Panc1 (cell line): ENCODE data around the gene CHCHD1.

ENCODE experiments used
- POLR2AphosphoS5 ChIP-seq: IDR thresholded peaks from 2 replicates; pipeline ENCODE4 v1.6.1; 2012; ENCODE audit warnings: mild to moderate bottlenecking, low read depth, low read length, moderate library complexity
- TF ChIP-seq, protein P1 (sequence below), 2 experiments: IDR thresholded peaks; 2 replicates each; pipeline ENCODE4 v1.6.1; 2011 to 2012; ENCODE audit warnings: low read depth in 2 of 2, control low read depth in 1 of 2, low read length in 1 of 2, mild to moderate bottlenecking in 1 of 2, moderate library complexity in 1 of 2; ENCODE audit not compliant: insufficient read depth in 1 of 2

DNA sequence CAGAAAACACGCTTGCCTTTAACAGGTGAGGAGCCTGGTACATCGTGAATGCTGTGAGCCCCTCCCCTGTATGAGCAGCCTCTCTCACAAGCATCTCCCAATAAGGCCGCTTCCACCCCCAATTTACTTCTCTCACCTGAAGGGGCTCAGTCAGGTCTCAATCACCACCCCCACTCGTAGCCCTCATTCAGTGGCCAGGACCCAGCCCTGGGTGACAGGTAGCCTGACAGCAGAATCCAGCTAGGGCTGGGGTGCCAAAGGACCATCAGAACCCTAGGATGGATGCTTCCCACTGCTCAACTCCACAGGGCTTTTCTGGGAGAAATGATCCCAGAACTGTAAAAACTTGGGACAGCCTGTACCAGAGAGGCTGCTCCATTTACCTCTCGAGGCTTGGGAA is 36.0 kb downstream of the CHCHD1 start:
- no peak for TF ChIP-seq POLR2AphosphoS5
- TF ChIP-seq, protein P1, sequence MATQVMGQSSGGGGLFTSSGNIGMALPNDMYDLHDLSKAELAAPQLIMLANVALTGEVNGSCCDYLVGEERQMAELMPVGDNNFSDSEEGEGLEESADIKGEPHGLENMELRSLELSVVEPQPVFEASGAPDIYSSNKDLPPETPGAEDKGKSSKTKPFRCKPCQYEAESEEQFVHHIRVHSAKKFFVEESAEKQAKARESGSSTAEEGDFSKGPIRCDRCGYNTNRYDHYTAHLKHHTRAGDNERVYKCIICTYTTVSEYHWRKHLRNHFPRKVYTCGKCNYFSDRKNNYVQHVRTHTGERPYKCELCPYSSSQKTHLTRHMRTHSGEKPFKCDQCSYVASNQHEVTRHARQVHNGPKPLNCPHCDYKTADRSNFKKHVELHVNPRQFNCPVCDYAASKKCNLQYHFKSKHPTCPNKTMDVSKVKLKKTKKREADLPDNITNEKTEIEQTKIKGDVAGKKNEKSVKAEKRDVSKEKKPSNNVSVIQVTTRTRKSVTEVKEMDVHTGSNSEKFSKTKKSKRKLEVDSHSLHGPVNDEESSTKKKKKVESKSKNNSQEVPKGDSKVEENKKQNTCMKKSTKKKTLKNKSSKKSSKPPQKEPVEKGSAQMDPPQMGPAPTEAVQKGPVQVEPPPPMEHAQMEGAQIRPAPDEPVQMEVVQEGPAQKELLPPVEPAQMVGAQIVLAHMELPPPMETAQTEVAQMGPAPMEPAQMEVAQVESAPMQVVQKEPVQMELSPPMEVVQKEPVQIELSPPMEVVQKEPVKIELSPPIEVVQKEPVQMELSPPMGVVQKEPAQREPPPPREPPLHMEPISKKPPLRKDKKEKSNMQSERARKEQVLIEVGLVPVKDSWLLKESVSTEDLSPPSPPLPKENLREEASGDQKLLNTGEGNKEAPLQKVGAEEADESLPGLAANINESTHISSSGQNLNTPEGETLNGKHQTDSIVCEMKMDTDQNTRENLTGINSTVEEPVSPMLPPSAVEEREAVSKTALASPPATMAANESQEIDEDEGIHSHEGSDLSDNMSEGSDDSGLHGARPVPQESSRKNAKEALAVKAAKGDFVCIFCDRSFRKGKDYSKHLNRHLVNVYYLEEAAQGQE (IDR thresholded peaks at IDR 0.05; ENCODE audit: insufficient read depth in 1 of 2, low read depth in 2 of 2, low read length in 1 of 2), result no peak
